Erythroblast (primary cell): ENCODE data around the gene ZNHIT2.

Experiments
- GATA1 ChIP-seq: IDR thresholded peaks from 2 replicates; pipeline ENCODE4 v1.6.1; 2011; ENCODE audit warnings: low read depth, mild to moderate bottlenecking, control low read depth, low read length, moderate library complexity
- POLR2A ChIP-seq: IDR thresholded peaks from 2 replicates; pipeline ENCODE4 v1.6.1; 2011; ENCODE audit warnings: mild to moderate bottlenecking, low read length

GRCh38 chr11:65147352-65148075, 30.0 kb upstream of the ZNHIT2 start:
- TF ChIP-seq POLR2A (no peak), GATA1 (no peak)
